Upper lobe of right lung (tissue), 1 donor: ENCODE data around the gene EIF1B. TPM values are rescaled to one million over a fixed set of nuclear protein-coding genes. Genes with fewer than 3 reads are reported as not detected.

Experiments
- ATAC-seq: fragments of 200-7000 bp; cut with Tn5 transposase; one replicate; pipeline ENCODE4 v1.9.1; 2020; ENCODE audit warnings: mild to moderate bottlenecking, moderate library complexity
- DNase-seq: peaks from one replicate; pipeline ENCODE4 v3.0.0-alpha.2; 2020
- H3K27ac ChIP-seq: fragments of 200-600 bp; one replicate; pipeline ENCODE4 v1.8.0; 2022
- H3K27me3 ChIP-seq: fragments of 200-600 bp; one replicate; pipeline ENCODE4 v1.8.0; 2022; ENCODE audit warnings: mild to moderate bottlenecking
- H3K36me3 ChIP-seq: fragments of 200-600 bp; one replicate; pipeline ENCODE4 v1.8.0; 2022
- H3K4me1 ChIP-seq: fragments of 200-600 bp; one replicate; pipeline ENCODE4 v1.8.0; 2022
- H3K4me3 ChIP-seq: fragments of 200-600 bp; one replicate; pipeline ENCODE4 v1.8.0; 2022; ENCODE audit warnings: mild to moderate bottlenecking
- H3K9me3 ChIP-seq: fragments of 200-600 bp; one replicate; pipeline ENCODE4 v1.8.0; 2022
- intact Hi-C: fragments of 100-400 bp; cut with DNase I; formaldehyde crosslinking; loops from one replicate; pipeline ENCODE4 v1.11.0; 2022
- total RNA-seq: library from RNA; stranded (reverse); fragmentation: NEBNext Ultra II Directional; extraction: Animal tissue kit (Norgen Biotek cat#: 25700); gene quantifications from one replicate; pipeline ENCODE4 v1.2.1, GENCODE V29; 2021
- TF ChIP-seq, protein P1 (sequence below): fragments of 200-600 bp; IDR thresholded peaks from one replicate; pipeline ENCODE4 v1.8.0; 2022; ENCODE audit warnings: antibody characterized with exemption
- donor health status: DM: no; HTN: yes; CAD: no; lungs with severe emphysema.

EIF1B gene
- total RNA-seq, 1 donor from 2014 or later, result 54.4 TPM

GRCh38 chr3:40328374-40328773 lies 18.9 kb downstream of the EIF1B start:
- TF ChIP-seq, protein P1, sequence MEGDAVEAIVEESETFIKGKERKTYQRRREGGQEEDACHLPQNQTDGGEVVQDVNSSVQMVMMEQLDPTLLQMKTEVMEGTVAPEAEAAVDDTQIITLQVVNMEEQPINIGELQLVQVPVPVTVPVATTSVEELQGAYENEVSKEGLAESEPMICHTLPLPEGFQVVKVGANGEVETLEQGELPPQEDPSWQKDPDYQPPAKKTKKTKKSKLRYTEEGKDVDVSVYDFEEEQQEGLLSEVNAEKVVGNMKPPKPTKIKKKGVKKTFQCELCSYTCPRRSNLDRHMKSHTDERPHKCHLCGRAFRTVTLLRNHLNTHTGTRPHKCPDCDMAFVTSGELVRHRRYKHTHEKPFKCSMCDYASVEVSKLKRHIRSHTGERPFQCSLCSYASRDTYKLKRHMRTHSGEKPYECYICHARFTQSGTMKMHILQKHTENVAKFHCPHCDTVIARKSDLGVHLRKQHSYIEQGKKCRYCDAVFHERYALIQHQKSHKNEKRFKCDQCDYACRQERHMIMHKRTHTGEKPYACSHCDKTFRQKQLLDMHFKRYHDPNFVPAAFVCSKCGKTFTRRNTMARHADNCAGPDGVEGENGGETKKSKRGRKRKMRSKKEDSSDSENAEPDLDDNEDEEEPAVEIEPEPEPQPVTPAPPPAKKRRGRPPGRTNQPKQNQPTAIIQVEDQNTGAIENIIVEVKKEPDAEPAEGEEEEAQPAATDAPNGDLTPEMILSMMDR, result no peak
- ATAC-seq, result no peak
- intact Hi-C loops, result no loop called here
- no peak overlapping the region for H3K4me3 ChIP-seq
- DNase-seq, result no peak
- H3K27me3 ChIP-seq, result no peaks in the 10 kb centered on the region
- no peaks in the 10 kb centered on the region for H3K4me1 ChIP-seq
- no peaks in the 10 kb centered on the region for H3K36me3 ChIP-seq
- H3K27ac ChIP-seq, result no peak overlapping the region
- H3K9me3 ChIP-seq, result no peaks in the 10 kb centered on the region

GRCh38 chr3:40329071-40329470 lies 19.6 kb downstream of the EIF1B start:
- H3K4me1 ChIP-seq, result no peaks in the 10 kb centered on the region
- H3K27me3 ChIP-seq, result no peaks in the 10 kb centered on the region
- H3K9me3 ChIP-seq, result no peaks in the 10 kb centered on the region
- no peaks in the 10 kb centered on the region for H3K36me3 ChIP-seq
- TF ChIP-seq, protein P1, result no peak
- ATAC-seq (no peak), DNase-seq (no peak)
- intact Hi-C loops, result no loop called here
- H3K4me3 ChIP-seq, result no peak overlapping the region
- H3K27ac ChIP-seq, result no peak overlapping the region

DNA sequence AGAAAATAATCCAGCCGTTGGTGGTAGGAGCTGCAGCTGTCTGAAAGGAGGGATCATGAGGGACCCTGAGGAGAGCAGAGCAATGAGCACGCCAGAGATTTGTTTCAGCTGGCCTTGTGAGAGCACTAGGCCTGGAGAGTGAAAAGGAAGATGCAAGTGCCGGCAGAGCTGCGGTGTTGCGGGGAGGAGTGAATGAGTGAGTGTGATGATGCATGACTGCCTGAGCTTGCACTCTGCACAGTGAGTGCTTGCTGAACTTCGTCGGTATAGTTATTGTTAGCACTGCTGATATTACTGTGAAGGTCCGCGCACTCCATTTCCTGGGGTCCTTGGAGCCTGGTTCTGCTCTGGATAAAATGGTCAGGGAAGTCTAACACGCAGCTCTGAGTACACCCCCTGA lies 23.2 kb downstream of the EIF1B start:
- Histone ChIP-seq H3K36me3 (no peaks in the 10 kb centered on the region), H3K27ac (no peak overlapping the region), H3K27me3 (no peaks in the 10 kb centered on the region), H3K9me3 (no peaks in the 10 kb centered on the region), H3K4me1 (no peaks in the 10 kb centered on the region), H3K4me3 (no peak overlapping the region)
- TF ChIP-seq, protein P1, result no peak
- intact Hi-C loops, result no loop called here
- ATAC-seq (no peak), DNase-seq (no peak)

DNA sequence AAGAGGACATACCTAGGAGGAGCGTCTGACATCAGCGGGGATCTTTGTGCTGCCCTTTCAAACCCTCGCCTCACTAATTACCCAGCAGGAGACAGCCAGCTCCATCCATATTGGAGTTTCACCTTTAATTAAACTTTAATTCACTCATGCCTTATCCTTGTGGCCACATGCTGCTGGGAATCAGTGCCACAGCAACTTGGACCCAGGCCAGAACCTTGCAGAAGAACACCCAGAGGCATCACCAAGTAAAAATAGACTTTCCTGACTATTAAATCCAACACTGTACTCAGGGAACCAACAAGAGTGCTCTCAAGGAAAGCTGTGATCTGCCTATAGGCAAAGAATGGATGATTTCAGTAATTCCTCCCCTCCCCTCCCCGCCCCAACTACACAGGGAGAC lies 23.9 kb downstream of the EIF1B start:
- Histone ChIP-seq H3K4me1 (no peaks in the 10 kb centered on the region), H3K4me3 (no peak overlapping the region), H3K36me3 (no peaks in the 10 kb centered on the region), H3K27ac (no peak overlapping the region), H3K27me3 (no peaks in the 10 kb centered on the region), H3K9me3 (no peaks in the 10 kb centered on the region)
- DNase-seq (no peak), ATAC-seq (no peak)
- TF ChIP-seq, protein P1, result no peak
- intact Hi-C loops, result no loop called here

DNA sequence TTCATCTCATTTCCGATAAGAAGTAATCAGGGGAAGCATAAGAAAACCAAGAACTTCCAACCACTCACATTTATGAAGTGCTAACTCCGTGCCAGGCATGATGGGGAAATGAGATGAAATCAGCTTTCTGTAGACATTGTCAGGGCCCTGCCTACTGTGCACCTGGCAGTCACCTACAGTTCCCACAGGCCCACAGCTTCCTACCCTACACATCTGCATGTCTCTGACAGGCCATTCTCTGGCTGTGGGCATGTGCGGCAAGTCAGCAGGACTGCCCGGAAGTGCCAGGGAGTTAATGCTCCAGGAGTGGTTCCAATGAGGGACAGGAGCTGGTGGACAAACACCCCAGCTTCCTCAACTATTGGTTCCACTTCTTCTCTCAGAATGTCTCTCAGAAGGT lies 24.3 kb downstream of the EIF1B start:
- Histone ChIP-seq H3K27me3 (no peaks in the 10 kb centered on the region), H3K4me1 (no peaks in the 10 kb centered on the region), H3K4me3 (no peak overlapping the region), H3K9me3 (no peaks in the 10 kb centered on the region), H3K36me3 (no peaks in the 10 kb centered on the region), H3K27ac (no peak overlapping the region)
- DNase-seq, result no peak
- TF ChIP-seq, protein P1, result no peak
- ATAC-seq, result no peak
- intact Hi-C loops, result no loop called here

GRCh38 chr3:40336101-40336500 lies 26.6 kb downstream of the EIF1B start:
- no peaks in the 10 kb centered on the region for H3K9me3 ChIP-seq
- intact Hi-C loops, result no loop called here
- DNase-seq, result no peak
- TF ChIP-seq, protein P1, result no peak
- no peak overlapping the region for H3K4me3 ChIP-seq
- no peaks in the 10 kb centered on the region for H3K4me1 ChIP-seq
- no peak overlapping the region for H3K27ac ChIP-seq
- no peaks in the 10 kb centered on the region for H3K27me3 ChIP-seq
- ATAC-seq, result no peak
- no peaks in the 10 kb centered on the region for H3K36me3 ChIP-seq
